Nephron progenitor cell (in vitro differentiated cells): ENCODE data around the gene PHYH.

Source experiments
- DNase-seq: peaks from one replicate; pipeline ENCODE4 v3.0.0; 2021
- H3K27ac Mint-ChIP-seq: 2 replicates; pipeline ENCODE4 v1.8.0; 2021; ENCODE audit warnings: mild to moderate bottlenecking, moderate library complexity, mixed read lengths
- H3K27me3 Mint-ChIP-seq: 2 replicates; pipeline ENCODE4 v1.8.0; 2021; ENCODE audit warnings: mild to moderate bottlenecking, low read depth, mixed read lengths; ENCODE audit not compliant: poor library complexity
- H3K36me3 Mint-ChIP-seq: 2 replicates; pipeline ENCODE4 v1.8.0; 2021; ENCODE audit warnings: low read depth, mixed read lengths
- H3K4me1 Mint-ChIP-seq: 2 replicates; pipeline ENCODE4 v1.8.0; 2021; ENCODE audit warnings: mixed read lengths
- H3K4me3 Mint-ChIP-seq: 2 replicates; pipeline ENCODE4 v1.8.0; 2021; ENCODE audit warnings: mild to moderate bottlenecking, moderate library complexity, mixed read lengths
- H3K9me3 Mint-ChIP-seq: 2 replicates; pipeline ENCODE4 v1.8.0; 2021; ENCODE audit warnings: mild to moderate bottlenecking, moderate library complexity, mixed read lengths
- TF ChIP-seq, protein P1 (sequence below): fragments of 200-600 bp; sonication (generic); IDR thresholded peaks from 2 replicates; pipeline ENCODE4 v1.5.0; 2021; ENCODE audit warnings: antibody characterized with exemption

PHYH gene

DNA sequence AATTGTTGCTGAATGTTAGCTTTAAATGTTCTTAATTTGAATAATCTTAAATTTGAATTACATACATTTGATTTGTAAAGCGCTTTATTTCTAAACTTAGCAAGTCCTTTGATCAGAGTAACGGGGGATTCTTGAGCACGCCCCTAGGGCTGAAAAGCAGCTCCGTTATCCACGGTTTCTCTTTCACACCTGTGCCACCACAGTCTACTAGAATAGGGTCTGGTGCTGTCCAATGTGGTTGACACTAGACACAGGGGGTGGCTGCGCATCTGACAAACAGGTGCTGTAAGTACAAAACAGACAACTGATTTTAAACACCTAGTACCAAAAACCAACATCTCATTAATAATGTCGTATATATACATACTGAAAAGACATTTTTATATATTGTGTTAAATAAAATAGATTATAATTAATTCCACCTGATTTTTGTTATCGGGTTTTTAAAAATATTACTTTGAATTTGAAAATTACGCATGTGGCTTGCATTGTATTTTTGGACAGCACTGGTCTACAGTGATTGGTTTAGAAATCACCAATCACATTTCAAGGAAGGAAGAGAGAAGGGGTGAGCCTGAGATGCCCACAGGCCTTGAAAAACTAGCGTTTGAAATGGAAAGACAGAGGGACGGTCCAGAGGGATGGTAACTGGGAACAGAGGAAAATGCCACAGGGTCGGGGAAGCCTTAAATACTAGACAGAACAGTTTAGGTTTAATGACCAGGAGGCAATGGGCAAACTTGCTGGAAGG lies 40.9 kb upstream of the PHYH start:
- Mint-ChIP-seq H3K9me3 (no peaks in the 10 kb centered on the region), H3K27me3 (no peaks in the 10 kb centered on the region), H3K4me1 (peaks cover 34% of the 10 kb centered on the region), H3K27ac (peak overlapping the region; percentile 81), H3K36me3 (peaks cover 82% of the 10 kb centered on the region), H3K4me3 (no peak overlapping the region)
- no peak for DNase-seq
- TF ChIP-seq, protein P1, sequence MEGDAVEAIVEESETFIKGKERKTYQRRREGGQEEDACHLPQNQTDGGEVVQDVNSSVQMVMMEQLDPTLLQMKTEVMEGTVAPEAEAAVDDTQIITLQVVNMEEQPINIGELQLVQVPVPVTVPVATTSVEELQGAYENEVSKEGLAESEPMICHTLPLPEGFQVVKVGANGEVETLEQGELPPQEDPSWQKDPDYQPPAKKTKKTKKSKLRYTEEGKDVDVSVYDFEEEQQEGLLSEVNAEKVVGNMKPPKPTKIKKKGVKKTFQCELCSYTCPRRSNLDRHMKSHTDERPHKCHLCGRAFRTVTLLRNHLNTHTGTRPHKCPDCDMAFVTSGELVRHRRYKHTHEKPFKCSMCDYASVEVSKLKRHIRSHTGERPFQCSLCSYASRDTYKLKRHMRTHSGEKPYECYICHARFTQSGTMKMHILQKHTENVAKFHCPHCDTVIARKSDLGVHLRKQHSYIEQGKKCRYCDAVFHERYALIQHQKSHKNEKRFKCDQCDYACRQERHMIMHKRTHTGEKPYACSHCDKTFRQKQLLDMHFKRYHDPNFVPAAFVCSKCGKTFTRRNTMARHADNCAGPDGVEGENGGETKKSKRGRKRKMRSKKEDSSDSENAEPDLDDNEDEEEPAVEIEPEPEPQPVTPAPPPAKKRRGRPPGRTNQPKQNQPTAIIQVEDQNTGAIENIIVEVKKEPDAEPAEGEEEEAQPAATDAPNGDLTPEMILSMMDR = no peak

DNA sequence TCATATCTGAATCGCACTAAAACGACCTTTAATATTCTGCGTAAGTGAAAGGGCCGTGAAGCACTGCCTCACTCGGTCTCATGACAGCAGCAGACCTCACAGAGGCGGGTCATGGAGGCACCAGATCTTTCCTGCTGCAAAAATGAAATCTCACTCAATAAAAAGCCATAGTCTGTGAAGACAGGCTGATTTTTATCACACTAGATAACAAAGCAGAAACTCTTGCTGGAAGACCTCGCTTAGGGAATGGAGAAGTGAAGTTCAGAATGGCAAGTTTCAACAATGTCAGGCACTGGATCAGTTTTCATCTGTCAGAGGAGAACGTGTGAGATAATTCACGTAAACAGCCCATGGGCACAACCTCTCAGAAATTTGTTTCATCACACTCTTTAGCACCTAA lies 40.2 kb upstream of the PHYH start:
- H3K27ac Mint-ChIP-seq = peak overlapping the region; percentile 33

DNA sequence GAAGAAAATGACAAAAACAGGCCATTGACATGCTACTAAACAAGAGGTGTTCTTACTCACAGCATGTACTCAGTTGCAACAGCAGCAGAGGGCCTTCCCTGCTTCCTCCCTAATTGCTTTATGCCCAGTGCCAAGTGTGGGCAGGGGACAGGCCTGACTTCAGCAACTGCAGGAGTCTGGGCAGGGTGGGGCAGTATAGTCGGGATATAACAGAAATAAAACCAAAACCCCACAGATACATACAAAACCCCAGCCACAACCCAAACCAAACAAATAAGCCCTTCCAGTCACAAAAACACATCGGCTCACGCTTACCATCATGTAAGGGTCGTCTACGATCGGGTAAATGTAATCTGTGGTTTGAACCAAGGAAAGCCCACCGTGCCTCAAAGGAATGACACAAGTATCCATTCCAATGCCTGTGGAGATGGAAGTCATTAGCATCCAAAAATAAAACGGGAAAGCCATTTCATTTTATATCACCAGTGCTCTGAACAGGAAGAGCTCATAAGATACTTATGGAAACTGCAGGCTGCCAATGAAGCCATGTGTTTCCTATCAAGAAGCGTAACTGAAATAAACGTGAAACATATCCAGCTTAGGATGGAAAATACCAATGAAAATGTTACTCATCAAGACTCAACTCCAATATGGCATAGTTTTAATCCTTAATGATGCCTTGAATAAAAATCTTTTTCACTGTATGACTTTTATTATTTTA lies 38.7 kb upstream of the PHYH start:
- Mint-ChIP-seq H3K4me3 (no peak overlapping the region), H3K27ac (no peak overlapping the region), H3K9me3 (no peaks in the 10 kb centered on the region), H3K27me3 (no peaks in the 10 kb centered on the region), H3K36me3 (peaks cover 80% of the 10 kb centered on the region), H3K4me1 (peaks cover 14% of the 10 kb centered on the region)
- TF ChIP-seq, protein P1 = no peak
- DNase-seq = no peak

More for the DNA sequence above, 40.2 kb upstream of the PHYH start:
- H3K4me1 Mint-ChIP-seq = peaks cover 27% of the 10 kb centered on the region
- H3K4me3 Mint-ChIP-seq = no peak overlapping the region
- no peaks in the 10 kb centered on the region for H3K9me3 Mint-ChIP-seq
- TF ChIP-seq, protein P1 = no peak
- no peaks in the 10 kb centered on the region for H3K27me3 Mint-ChIP-seq
- peaks cover 82% of the 10 kb centered on the region for H3K36me3 Mint-ChIP-seq
- DNase-seq = no peak

DNA sequence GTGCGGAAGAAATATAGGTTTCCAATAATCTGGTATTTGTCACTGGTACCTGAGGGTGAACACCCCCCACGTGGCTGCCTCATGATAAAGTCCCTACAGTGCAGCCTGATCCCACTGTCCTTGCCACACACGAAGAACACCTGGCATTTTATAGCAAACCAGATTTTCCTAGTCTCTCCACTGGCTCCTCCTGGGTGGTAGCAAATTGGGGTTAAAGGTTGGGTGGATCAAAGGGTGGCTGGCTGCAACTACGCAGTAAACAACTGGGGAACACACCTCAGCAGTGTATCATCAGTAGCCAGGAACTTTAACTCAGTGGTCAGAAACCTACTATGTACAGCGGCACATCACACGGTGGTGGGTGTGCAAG lies 37.9 kb upstream of the PHYH start:
- TF ChIP-seq, protein P1 = no peak
- no peaks in the 10 kb centered on the region for H3K27me3 Mint-ChIP-seq
- no peak overlapping the region for H3K4me3 Mint-ChIP-seq
- peaks cover 78% of the 10 kb centered on the region for H3K36me3 Mint-ChIP-seq
- DNase-seq = no peak
- H3K4me1 Mint-ChIP-seq = peaks cover 13% of the 10 kb centered on the region
- H3K9me3 Mint-ChIP-seq = no peaks in the 10 kb centered on the region
- peak overlapping the region; percentile 86 for H3K27ac Mint-ChIP-seq

DNA sequence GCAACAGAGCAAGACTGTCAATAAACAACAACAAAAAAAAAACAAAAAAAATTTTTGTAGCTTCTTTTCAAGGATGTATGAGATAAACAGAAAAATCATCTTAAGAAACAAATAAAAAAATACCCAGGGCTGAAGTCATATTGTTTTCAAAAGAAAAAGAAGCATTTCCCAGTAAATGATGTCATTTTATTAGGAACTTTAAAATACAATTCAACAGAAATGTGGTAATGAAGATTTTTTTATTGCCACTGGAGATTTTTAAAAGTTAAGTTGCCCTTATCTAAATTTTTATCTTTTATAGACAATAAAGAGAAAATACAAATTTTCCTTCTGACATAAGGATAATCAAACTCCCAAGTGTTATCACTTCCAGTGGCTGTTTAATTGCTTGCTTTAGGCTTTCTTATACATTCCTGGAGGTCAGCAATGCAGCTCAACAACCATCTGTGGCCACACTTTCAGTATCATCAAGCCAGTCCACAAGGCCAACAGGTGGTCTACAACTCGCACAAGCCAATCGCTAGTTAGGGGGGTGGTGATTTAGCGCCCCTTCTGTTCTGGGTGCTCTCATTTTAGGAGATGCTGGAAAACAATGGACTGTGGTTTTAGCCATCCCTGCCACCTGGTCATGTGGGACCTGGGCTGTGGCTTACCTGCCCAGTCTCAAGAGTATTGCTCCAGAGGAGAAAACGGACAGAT lies 37.4 kb upstream of the PHYH start:
- no peak overlapping the region for H3K4me3 Mint-ChIP-seq
- TF ChIP-seq, protein P1 = no peak
- DNase-seq = no peak
- H3K9me3 Mint-ChIP-seq = no peaks in the 10 kb centered on the region
- H3K27me3 Mint-ChIP-seq = no peaks in the 10 kb centered on the region
- peaks cover 13% of the 10 kb centered on the region for H3K4me1 Mint-ChIP-seq
- H3K27ac Mint-ChIP-seq = no peak overlapping the region
- peaks cover 78% of the 10 kb centered on the region for H3K36me3 Mint-ChIP-seq
